ENCODE measurements around the gene RFTN1. TPM values are rescaled to one million over a fixed set of nuclear protein-coding genes. Genes with fewer than 3 reads are reported as not detected.

RFTN1 gene
- total RNA-seq, 1 donor from 2014 or later, result 119 TPM

GRCh38 chr3:16400106-16400931 is 113.2 kb downstream of the RFTN1 start:
- DNase-seq (ENCODE audit: low spot score) (no peak), ATAC-seq (peak; percentile 1)
- intact Hi-C loops (cut with DNase I), result no loop called here

- ATAC-seq (peak; percentile 83), DNase-seq (ENCODE audit: low spot score) (no peak)
- intact Hi-C loops (cut with DNase I), result no loop called here
These were observed 114.0 kb downstream of the RFTN1 start for GRCh38 chr3:16399473-16399872.

- DNase-seq (ENCODE audit: low spot score), result no peak
- peak; percentile 84 for ATAC-seq
- intact Hi-C loops (cut with DNase I), result no loop called here
These were observed 114.9 kb downstream of the RFTN1 start for GRCh38 chr3:16398648-16399047.

GRCh38 chr3:16396202-16396601 is 117.3 kb downstream of the RFTN1 start:
- no peak for ATAC-seq
- intact Hi-C loops (cut with DNase I), result no loop called here
- no peak for DNase-seq (ENCODE audit: low spot score)

GRCh38 chr3:16395212-16395611 is 118.3 kb downstream of the RFTN1 start:
- ATAC-seq (no peak), DNase-seq (ENCODE audit: low spot score) (no peak)
- intact Hi-C loops (cut with DNase I), result no loop called here

- intact Hi-C loops (cut with DNase I), result no loop called here
- ATAC-seq, result no peak
- DNase-seq (ENCODE audit: low spot score), result no peak
These were observed 118.9 kb downstream of the RFTN1 start for GRCh38 chr3:16394639-16395038.

- DNase-seq (ENCODE audit: low spot score), result no peak
- intact Hi-C loops (cut with DNase I), result no loop called here
- ATAC-seq, result no peak
These were observed 120.8 kb downstream of the RFTN1 start for GRCh38 chr3:16392717-16393116.

GRCh38 chr3:16392065-16392464 is 121.4 kb downstream of the RFTN1 start:
- DNase-seq (ENCODE audit: low spot score) (no peak), ATAC-seq (no peak)
- intact Hi-C loops (cut with DNase I), result no loop called here

- intact Hi-C loops (cut with DNase I), result no loop called here
- ATAC-seq (no peak), DNase-seq (ENCODE audit: low spot score) (no peak)
These were observed 122.9 kb downstream of the RFTN1 start for GRCh38 chr3:16390581-16390980.

GRCh38 chr3:16388850-16389441 is 124.6 kb downstream of the RFTN1 start:
- peak; percentile 84 for ATAC-seq
- no peak for DNase-seq (ENCODE audit: low spot score)
- intact Hi-C loops (cut with DNase I), result loop anchor here (10.0 kb wide), 1 partner anchor 126 kb away; the partner anchor contains the start of gene RFTN1

GRCh38 chr3:16386561-16386960 is 126.9 kb downstream of the RFTN1 start:
- ATAC-seq (no peak), DNase-seq (ENCODE audit: low spot score) (no peak)
- intact Hi-C loops (cut with DNase I), result loop anchor here (10.0 kb wide), 1 partner anchor 128 kb away; the partner anchor contains the start of gene RFTN1

- DNase-seq (ENCODE audit: low spot score) (no peak), ATAC-seq (no peak)
- intact Hi-C loops (cut with DNase I), result loop anchor here (10.0 kb wide), 1 partner anchor 130 kb away; the partner anchor contains the start of gene RFTN1
These were observed 128.3 kb downstream of the RFTN1 start for GRCh38 chr3:16385151-16385550.

GRCh38 chr3:16383864-16384263 is 129.6 kb downstream of the RFTN1 start:
- ATAC-seq (no peak), DNase-seq (ENCODE audit: low spot score) (no peak)
- intact Hi-C loops (cut with DNase I), result loop anchor here (10.0 kb wide), 1 partner anchor 131 kb away; the partner anchor contains the start of gene RFTN1

GRCh38 chr3:16382845-16383244 is 130.7 kb downstream of the RFTN1 start:
- ATAC-seq, result no peak
- intact Hi-C loops (cut with DNase I), result loop anchor here (10.0 kb wide), 1 partner anchor 132 kb away; the partner anchor contains the start of gene RFTN1
- no peak for DNase-seq (ENCODE audit: low spot score)

GRCh38 chr3:16381426-16381825 is 132.1 kb downstream of the RFTN1 start:
- no peak for DNase-seq (ENCODE audit: low spot score)
- no peak for ATAC-seq
- intact Hi-C loops (cut with DNase I), result loop anchor here (10.0 kb wide), 1 partner anchor 133 kb away; the partner anchor contains the start of gene RFTN1

GRCh38 chr3:16380421-16380820 is 133.1 kb downstream of the RFTN1 start:
- DNase-seq (ENCODE audit: low spot score), result no peak
- ATAC-seq, result no peak
- intact Hi-C loops (cut with DNase I), result loop anchor here (10.0 kb wide), 1 partner anchor 134 kb away; the partner anchor contains the start of gene RFTN1

GRCh38 chr3:16379838-16380237 is 133.7 kb downstream of the RFTN1 start:
- ATAC-seq (no peak), DNase-seq (ENCODE audit: low spot score) (no peak)
- intact Hi-C loops (cut with DNase I), result loop anchor here (10.0 kb wide), 1 partner anchor 135 kb away; the partner anchor contains the start of gene RFTN1

GRCh38 chr3:16378920-16379319 is 134.6 kb downstream of the RFTN1 start:
- ATAC-seq (no peak), DNase-seq (ENCODE audit: low spot score) (no peak)
- intact Hi-C loops (cut with DNase I), result no loop called here

- DNase-seq (ENCODE audit: low spot score), result no peak
- ATAC-seq, result no peak
- intact Hi-C loops (cut with DNase I), result no loop called here
These were observed 135.1 kb downstream of the RFTN1 start for GRCh38 chr3:16378415-16378814.

GRCh38 chr3:16377847-16378302 is 135.6 kb downstream of the RFTN1 start:
- ATAC-seq (no peak), DNase-seq (ENCODE audit: low spot score) (no peak)
- intact Hi-C loops (cut with DNase I), result no loop called here

All from sciatic nerve (tissue), 2 donors.